ENCODE measurements around the gene ERC2.

DNA sequence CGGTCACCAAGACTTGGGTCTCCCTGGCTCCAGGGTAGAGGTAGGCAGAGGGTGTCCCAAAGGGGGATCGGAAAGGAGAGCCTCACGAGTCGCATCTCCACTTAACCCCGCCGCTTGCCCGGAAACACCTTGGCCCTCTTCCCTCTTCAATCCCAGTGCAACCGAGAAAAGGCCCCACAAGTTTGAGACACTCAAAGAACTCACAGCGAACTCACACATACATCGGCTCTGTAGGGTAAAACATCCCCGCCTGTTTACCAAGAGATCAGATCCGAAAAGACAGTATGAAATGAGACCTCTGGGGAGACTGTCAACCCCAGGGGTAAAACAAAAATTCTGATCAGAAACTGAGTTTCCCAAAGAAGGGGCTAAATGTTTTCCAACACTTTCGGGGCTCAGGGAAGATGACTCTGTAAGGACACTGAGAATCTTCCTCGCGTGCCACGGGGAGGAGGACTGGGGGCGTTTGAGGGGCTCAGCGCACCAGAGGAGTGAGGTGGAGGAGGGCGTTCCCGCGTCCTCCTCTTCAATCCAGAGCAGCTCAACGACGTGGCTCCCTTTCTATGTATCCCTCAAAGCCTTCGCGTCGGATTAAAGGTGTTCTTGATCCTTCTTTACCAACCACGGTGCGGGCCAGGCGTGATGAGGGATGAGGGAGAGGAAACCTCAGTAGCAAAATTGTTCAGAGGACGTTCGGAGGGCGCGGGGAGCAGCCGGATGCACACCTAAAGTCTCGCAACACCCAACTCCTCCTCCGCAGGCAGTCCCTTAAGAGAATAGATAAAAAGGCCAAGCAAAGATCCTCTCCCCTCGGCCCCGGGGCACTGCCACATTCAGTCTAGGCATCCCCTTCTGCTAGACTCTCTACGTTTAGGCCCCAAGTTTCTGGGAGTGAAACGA is 984.8 kb downstream of the ERC2 start:
- TF ChIP-seq, protein P1, sequence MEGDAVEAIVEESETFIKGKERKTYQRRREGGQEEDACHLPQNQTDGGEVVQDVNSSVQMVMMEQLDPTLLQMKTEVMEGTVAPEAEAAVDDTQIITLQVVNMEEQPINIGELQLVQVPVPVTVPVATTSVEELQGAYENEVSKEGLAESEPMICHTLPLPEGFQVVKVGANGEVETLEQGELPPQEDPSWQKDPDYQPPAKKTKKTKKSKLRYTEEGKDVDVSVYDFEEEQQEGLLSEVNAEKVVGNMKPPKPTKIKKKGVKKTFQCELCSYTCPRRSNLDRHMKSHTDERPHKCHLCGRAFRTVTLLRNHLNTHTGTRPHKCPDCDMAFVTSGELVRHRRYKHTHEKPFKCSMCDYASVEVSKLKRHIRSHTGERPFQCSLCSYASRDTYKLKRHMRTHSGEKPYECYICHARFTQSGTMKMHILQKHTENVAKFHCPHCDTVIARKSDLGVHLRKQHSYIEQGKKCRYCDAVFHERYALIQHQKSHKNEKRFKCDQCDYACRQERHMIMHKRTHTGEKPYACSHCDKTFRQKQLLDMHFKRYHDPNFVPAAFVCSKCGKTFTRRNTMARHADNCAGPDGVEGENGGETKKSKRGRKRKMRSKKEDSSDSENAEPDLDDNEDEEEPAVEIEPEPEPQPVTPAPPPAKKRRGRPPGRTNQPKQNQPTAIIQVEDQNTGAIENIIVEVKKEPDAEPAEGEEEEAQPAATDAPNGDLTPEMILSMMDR (IDR thresholded peaks at IDR 0.05; ENCODE audit: low read length): no peak
- TF ChIP-seq EZH2 (IDR thresholded peaks at IDR 0.05; ENCODE audit: borderline replicate concordance, low read length): no peak
